Measurements from ENCODE around the gene DCLRE1B. TPM values are rescaled to one million over a fixed set of nuclear protein-coding genes. Genes with fewer than 3 reads are reported as not detected.

DCLRE1B gene
- total RNA-seq, 1 donor from 2014 or later, result 11.8 TPM

- no peaks in the 10 kb centered on the region for H3K9me3 Mint-ChIP-seq (ENCODE audit: unreplicated experiment)
- no peak overlapping the region for H3K4me3 Mint-ChIP-seq (ENCODE audit: unreplicated experiment)
- H3K27me3 Mint-ChIP-seq (ENCODE audit: unreplicated experiment), result no peaks in the 10 kb centered on the region
- no peak for DNase-seq (ENCODE audit: low spot score)
- TF ChIP-seq CTCF (IDR thresholded peaks at IDR 0.05; ENCODE audit: unreplicated experiment), result no peak
- peaks cover 17% of the 10 kb centered on the region for H3K36me3 Mint-ChIP-seq (ENCODE audit: low read depth, unreplicated experiment)
- no peak overlapping the region for H3K27ac Mint-ChIP-seq (ENCODE audit: unreplicated experiment)
- H3K4me1 Mint-ChIP-seq (ENCODE audit: unreplicated experiment), result peaks cover 11% of the 10 kb centered on the region
These were observed 35.5 kb downstream of the DCLRE1B start for GRCh38 chr1:113940365-113941244.

- Mint-ChIP-seq H3K9me3 (ENCODE audit: unreplicated experiment) (no peaks in the 10 kb centered on the region), H3K36me3 (ENCODE audit: low read depth, unreplicated experiment) (peaks cover 17% of the 10 kb centered on the region), H3K27ac (ENCODE audit: unreplicated experiment) (no peak overlapping the region), H3K27me3 (ENCODE audit: unreplicated experiment) (no peaks in the 10 kb centered on the region), H3K4me1 (ENCODE audit: unreplicated experiment) (peaks cover 15% of the 10 kb centered on the region), H3K4me3 (ENCODE audit: unreplicated experiment) (no peak overlapping the region)
- DNase-seq (ENCODE audit: low spot score), result no peak
- TF ChIP-seq CTCF (IDR thresholded peaks at IDR 0.05; ENCODE audit: unreplicated experiment), result no peak
These were observed 36.1 kb downstream of the DCLRE1B start for GRCh38 chr1:113941245-113941559.

- Mint-ChIP-seq H3K27me3 (ENCODE audit: unreplicated experiment) (no peaks in the 10 kb centered on the region), H3K4me1 (ENCODE audit: unreplicated experiment) (peaks cover 20% of the 10 kb centered on the region), H3K36me3 (ENCODE audit: low read depth, unreplicated experiment) (peaks cover 17% of the 10 kb centered on the region), H3K27ac (ENCODE audit: unreplicated experiment) (no peak overlapping the region), H3K9me3 (ENCODE audit: unreplicated experiment) (no peaks in the 10 kb centered on the region), H3K4me3 (ENCODE audit: unreplicated experiment) (no peak overlapping the region)
- DNase-seq (ENCODE audit: low spot score), result no peak
- TF ChIP-seq CTCF (IDR thresholded peaks at IDR 0.05; ENCODE audit: unreplicated experiment), result no peak
These were observed 37.4 kb downstream of the DCLRE1B start for GRCh38 chr1:113942527-113942926.

- no peak overlapping the region for H3K4me3 Mint-ChIP-seq (ENCODE audit: unreplicated experiment)
- H3K27ac Mint-ChIP-seq (ENCODE audit: unreplicated experiment), result no peak overlapping the region
- no peak for TF ChIP-seq CTCF (IDR thresholded peaks at IDR 0.05; ENCODE audit: unreplicated experiment)
- no peak for DNase-seq (ENCODE audit: low spot score)
- H3K4me1 Mint-ChIP-seq (ENCODE audit: unreplicated experiment), result peaks cover 19% of the 10 kb centered on the region
- peaks cover 17% of the 10 kb centered on the region for H3K36me3 Mint-ChIP-seq (ENCODE audit: low read depth, unreplicated experiment)
- H3K9me3 Mint-ChIP-seq (ENCODE audit: unreplicated experiment), result no peaks in the 10 kb centered on the region
- H3K27me3 Mint-ChIP-seq (ENCODE audit: unreplicated experiment), result no peaks in the 10 kb centered on the region
These were observed 38.1 kb downstream of the DCLRE1B start for GRCh38 chr1:113943028-113943811.

GRCh38 chr1:113945329-113945728 lies 40.2 kb downstream of the DCLRE1B start:
- peaks cover 17% of the 10 kb centered on the region for H3K4me1 Mint-ChIP-seq (ENCODE audit: unreplicated experiment)
- H3K27ac Mint-ChIP-seq (ENCODE audit: unreplicated experiment), result no peak overlapping the region
- H3K4me3 Mint-ChIP-seq (ENCODE audit: unreplicated experiment), result no peak overlapping the region
- no peaks in the 10 kb centered on the region for H3K27me3 Mint-ChIP-seq (ENCODE audit: unreplicated experiment)
- DNase-seq (ENCODE audit: low spot score), result no peak
- H3K9me3 Mint-ChIP-seq (ENCODE audit: unreplicated experiment), result no peaks in the 10 kb centered on the region
- peaks cover 17% of the 10 kb centered on the region for H3K36me3 Mint-ChIP-seq (ENCODE audit: low read depth, unreplicated experiment)
- TF ChIP-seq CTCF (IDR thresholded peaks at IDR 0.05; ENCODE audit: unreplicated experiment), result no peak
